ENCODE results near the gene NPPA. TPM values are rescaled to one million over a fixed set of nuclear protein-coding genes. Genes with fewer than 3 reads are reported as not detected.

NPPA gene
- total RNA-seq, 3 donors from 2014 or later = 0.66 TPM; not detected in 2

- no peaks in the 10 kb centered on the region for H3K4me1 ChIP-seq
- intact Hi-C loops (cut with DNase I; ENCODE audit: low total_unique reads) = no loop called here
- no peak for DNase-seq (ENCODE audit: low spot score in 2 of 2)
- no peak overlapping the region for H3K27ac ChIP-seq
- H3K27me3 ChIP-seq = no peaks in the 10 kb centered on the region
- H3K4me3 ChIP-seq = no peak overlapping the region
- H3K36me3 ChIP-seq = peaks cover 9% of the 10 kb centered on the region
- H3K9me3 ChIP-seq = no peaks in the 10 kb centered on the region
- TF ChIP-seq POLR2AphosphoS5 (IDR thresholded peaks at IDR 0.05) = no peak
- TF ChIP-seq POLR2A (IDR thresholded peaks at IDR 0.05) = no peak
- TF ChIP-seq CTCF (IDR thresholded peaks at IDR 0.05) = no peak
These were observed 10.4 kb downstream of the NPPA start for GRCh38 chr1:11836955-11837766.

- no peaks in the 10 kb centered on the region for H3K36me3 ChIP-seq
- no peaks in the 10 kb centered on the region for H3K27me3 ChIP-seq
- TF ChIP-seq POLR2AphosphoS5 (IDR thresholded peaks at IDR 0.05) (no peak), CTCF (IDR thresholded peaks at IDR 0.05) (no peak), POLR2A (IDR thresholded peaks at IDR 0.05) (no peak)
- no peaks in the 10 kb centered on the region for H3K9me3 ChIP-seq
- H3K4me1 ChIP-seq = no peaks in the 10 kb centered on the region
- intact Hi-C loops (cut with DNase I; ENCODE audit: low total_unique reads) = no loop called here
- H3K4me3 ChIP-seq = no peak overlapping the region
- no peak for DNase-seq (ENCODE audit: low spot score in 2 of 2)
- H3K27ac ChIP-seq = no peak overlapping the region
These were observed 11.9 kb downstream of the NPPA start for GRCh38 chr1:11835441-11836225.

GRCh38 chr1:11833900-11834299, 13.7 kb downstream of the NPPA start:
- no peaks in the 10 kb centered on the region for H3K4me1 ChIP-seq
- no peak for TF ChIP-seq CTCF (IDR thresholded peaks at IDR 0.05)
- TF ChIP-seq POLR2AphosphoS5 (IDR thresholded peaks at IDR 0.05) = no peak
- no peak for TF ChIP-seq POLR2A (IDR thresholded peaks at IDR 0.05)
- DNase-seq (ENCODE audit: low spot score in 2 of 2) = no peak
- H3K36me3 ChIP-seq = peaks cover 3% of the 10 kb centered on the region
- H3K9me3 ChIP-seq = no peaks in the 10 kb centered on the region
- no peaks in the 10 kb centered on the region for H3K27me3 ChIP-seq
- H3K27ac ChIP-seq = no peak overlapping the region
- no peak overlapping the region for H3K4me3 ChIP-seq
- intact Hi-C loops (cut with DNase I; ENCODE audit: low total_unique reads) = no loop called here

GRCh38 chr1:11833497-11833896, 14.1 kb downstream of the NPPA start:
- TF ChIP-seq CTCF (IDR thresholded peaks at IDR 0.05) = no peak
- TF ChIP-seq POLR2A (IDR thresholded peaks at IDR 0.05) = no peak
- no peak for TF ChIP-seq POLR2AphosphoS5 (IDR thresholded peaks at IDR 0.05)
- Histone ChIP-seq H3K27ac (no peak overlapping the region), H3K36me3 (peaks cover 3% of the 10 kb centered on the region), H3K4me1 (no peaks in the 10 kb centered on the region), H3K9me3 (no peaks in the 10 kb centered on the region), H3K27me3 (no peaks in the 10 kb centered on the region), H3K4me3 (no peak overlapping the region)
- intact Hi-C loops (cut with DNase I; ENCODE audit: low total_unique reads) = no loop called here
- no peak for DNase-seq (ENCODE audit: low spot score in 2 of 2)
